ENCODE results near the gene PARPBP. TPM values are rescaled to one million over a fixed set of nuclear protein-coding genes. Genes with fewer than 3 reads are reported as not detected.
"Not testable (repeated sequence)": the region's sequence is repeated elsewhere in the genome, so short reads cannot be mapped to it uniquely, and the experiment has no call there.

PARPBP gene
- total RNA-seq, 1 donor from 2014 or later: 7.2 TPM

DNA sequence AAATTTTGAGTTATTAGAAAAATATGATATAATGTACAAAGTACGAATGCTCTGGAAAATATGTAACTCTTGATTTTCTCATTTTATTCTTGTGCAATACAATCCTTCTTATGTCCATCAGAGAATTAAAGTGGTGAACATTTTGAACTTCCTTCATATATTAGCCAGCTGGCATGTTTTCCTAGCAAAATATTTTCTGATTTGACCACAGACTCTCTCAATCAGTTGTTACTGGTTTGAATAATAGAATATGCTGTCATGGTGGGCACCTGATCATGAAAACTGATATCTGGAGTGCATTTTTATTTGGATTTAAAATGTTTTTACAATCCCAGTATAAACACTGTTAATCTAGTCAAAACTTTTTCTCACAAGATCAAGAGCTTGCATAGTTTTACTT, 24.2 kb downstream of the PARPBP start:
- DNase-seq (ENCODE audit: extremely low read depth, low read depth, low spot score): no peak

DNA sequence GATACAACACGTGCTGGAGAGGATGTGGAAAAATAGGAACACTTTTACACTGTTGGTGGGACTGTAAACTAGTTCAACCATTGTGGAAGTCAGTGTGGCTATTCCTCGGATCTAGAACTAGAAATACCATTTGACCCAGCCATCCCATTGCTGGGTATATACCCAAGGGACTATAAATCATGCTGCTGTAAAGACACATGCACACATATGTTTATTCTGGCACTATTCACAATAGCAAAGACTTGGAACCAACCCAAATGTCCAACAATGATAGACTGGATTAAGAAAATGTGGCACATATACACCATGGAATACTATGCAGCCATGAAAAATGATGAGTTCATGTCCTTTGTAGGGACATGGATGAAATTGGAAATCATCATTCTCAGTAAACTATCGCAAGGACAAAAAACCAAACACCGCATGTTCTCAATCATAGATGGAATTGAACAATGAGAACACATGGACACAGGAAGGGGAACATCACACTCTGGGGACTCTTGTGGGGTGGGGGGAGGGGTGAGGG, 27.1 kb downstream of the PARPBP start:
- not testable (repeated sequence) for DNase-seq (ENCODE audit: extremely low read depth, low read depth, low spot score)

DNA sequence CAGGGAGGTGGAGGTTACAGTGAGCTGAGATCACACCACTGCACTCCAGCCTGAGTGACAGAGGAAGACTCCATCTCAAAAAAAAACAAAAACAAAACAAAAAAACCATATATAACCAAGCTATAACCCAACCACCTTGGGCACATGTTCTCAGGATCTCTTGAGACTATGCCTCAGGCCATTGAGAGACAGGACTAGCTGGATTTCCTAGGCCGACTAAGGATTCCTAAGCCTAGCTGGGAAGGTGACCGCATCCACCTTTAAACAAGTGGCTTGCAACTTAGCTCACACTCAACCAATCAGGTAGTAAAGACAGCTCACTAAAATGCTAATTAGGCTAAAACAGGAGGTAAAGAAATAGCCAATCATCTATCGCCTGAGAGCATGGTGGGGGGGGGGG, 35.2 kb downstream of the PARPBP start:
- not testable (repeated sequence) for DNase-seq (ENCODE audit: extremely low read depth, low read depth, low spot score)

- no peak for DNase-seq (ENCODE audit: extremely low read depth, low read depth, low spot score)
Measured at GRCh38 chr12:102163383-102163782, 43.4 kb downstream of the PARPBP start.

- no peak for DNase-seq (ENCODE audit: extremely low read depth, low read depth, low spot score)
Measured at GRCh38 chr12:102167821-102168604, 48.0 kb downstream of the PARPBP start.

DNA sequence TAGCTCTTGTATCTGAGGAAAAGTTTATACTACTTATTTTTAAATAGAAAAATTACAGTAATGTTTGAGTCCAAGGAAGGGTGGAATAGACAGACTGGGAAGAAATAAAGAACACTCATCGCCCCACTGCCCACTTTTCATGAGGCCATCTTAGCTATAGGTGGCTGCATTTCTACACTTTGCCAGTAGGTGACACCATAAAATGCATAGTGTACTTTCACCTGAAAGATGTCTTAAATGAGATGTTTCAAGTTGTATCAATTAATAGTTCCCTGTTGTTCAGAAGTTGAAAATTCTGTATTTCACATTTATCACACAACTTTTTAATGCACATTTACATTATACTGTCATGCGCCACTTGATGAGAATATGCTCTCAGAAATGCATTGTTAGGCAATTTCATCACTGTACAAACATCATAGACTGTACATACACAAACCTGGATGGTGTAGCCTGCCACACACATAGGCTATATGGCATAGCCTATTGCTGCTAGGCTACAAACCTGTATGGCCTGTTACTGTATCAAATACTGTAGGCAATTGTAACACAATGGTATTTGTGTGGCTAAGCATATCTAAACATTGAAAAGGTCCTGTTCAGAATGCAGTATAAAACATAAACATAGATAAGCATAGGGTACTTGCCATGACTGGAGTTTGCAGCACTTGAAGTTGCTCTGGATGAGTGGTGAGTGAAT, 50.1 kb downstream of the PARPBP start:
- no peak for DNase-seq (ENCODE audit: extremely low read depth, low read depth, low spot score)

DNA sequence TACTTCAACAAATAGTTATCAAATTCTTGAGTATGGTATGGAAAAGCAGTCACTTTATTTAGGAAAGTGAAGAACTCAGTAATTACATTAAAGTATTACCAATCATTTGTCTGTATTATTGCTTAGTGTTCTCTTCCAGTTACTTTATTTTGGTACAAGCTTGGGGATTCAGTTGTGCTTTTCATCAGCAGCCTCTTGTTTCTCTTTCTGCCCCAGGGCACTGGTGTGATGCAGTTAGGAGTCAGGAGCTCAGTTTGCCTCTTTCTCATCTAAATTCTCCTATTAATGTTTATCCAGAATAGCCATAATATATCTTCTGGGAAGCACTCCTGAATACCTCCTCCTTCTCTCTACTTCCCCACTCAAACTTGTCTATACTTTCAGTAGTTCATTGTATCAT, 52.0 kb downstream of the PARPBP start:
- no peak for DNase-seq (ENCODE audit: extremely low read depth, low read depth, low spot score)

- no peak for DNase-seq (ENCODE audit: extremely low read depth, low read depth, low spot score)
Measured at GRCh38 chr12:102172436-102172835, 52.5 kb downstream of the PARPBP start.

GRCh38 chr12:102174117-102174516, 54.1 kb downstream of the PARPBP start:
- DNase-seq (ENCODE audit: extremely low read depth, low read depth, low spot score): no peak

- no peak for DNase-seq (ENCODE audit: extremely low read depth, low read depth, low spot score)
Measured at GRCh38 chr12:102174761-102175160, 54.8 kb downstream of the PARPBP start.

DNA sequence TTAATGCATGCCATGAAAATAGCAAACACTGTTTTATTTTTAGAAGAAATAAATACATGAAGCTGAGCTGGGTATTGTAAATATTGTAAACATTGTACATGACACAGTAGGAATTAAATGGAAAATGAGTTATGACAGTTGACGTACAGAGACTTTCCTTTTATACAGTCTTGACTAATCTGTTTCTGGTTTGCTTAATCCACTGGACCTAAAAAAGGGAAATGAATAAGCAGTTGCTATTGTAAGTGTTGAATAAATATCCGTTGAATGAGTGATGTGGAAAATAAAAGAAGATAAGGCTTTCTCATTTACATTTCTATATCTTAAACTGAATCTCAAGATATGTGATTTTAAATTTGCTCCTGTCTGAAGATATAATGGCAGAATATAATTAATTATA, 62.7 kb downstream of the PARPBP start:
- peak; percentile 74 for DNase-seq (ENCODE audit: extremely low read depth, low read depth, low spot score)

DNA sequence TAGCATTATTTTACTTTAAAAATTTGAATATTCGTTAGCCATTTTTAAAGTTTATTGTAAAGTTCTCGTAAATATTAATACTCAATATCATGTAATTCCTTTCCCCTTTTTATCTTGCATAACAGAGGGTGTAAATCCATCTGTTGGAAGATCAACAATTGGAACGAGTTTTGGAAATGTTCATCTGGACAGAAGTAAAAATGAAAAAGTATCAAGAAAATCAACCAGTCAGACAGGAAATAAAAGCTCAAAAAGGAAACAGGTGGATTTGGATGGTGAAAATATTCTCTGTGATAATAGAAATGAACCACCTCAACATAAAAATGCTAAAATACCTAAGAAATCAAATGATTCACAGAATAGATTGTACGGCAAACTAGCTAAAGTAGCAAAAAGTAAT, 75.8 kb downstream of the PARPBP start:
- DNase-seq (ENCODE audit: extremely low read depth, low read depth, low spot score): no peak

DNA sequence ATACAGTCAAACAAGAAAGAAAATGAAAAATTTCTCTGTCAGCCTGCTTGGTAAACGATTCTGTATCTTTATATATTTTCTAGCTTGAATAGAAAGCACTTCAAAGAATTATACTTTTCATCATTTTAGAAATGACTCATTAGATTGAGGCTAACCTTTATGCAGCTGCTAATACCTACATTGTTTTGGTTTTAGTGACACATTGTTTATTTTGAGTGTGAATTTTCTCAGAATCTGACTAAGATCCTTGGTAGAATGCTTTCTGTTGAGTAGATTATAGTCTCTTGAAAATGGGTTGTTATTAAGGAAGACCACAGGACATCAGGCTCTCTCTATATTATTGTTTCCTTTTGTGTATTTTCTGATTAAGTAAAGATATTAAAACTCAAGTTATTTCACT, 77.8 kb downstream of the PARPBP start, which contains the start of gene PMCH:
PMCH (minus strand) TSS at position 45 of the 400 bp plus-strand sequence. CDS start 63 bp downstream, outside the sequence.
- DNase-seq (ENCODE audit: extremely low read depth, low read depth, low spot score): no peak

GRCh38 chr12:102201436-102202061, 81.6 kb downstream of the PARPBP start:
- DNase-seq (ENCODE audit: extremely low read depth, low read depth, low spot score): no peak

GRCh38 chr12:102202556-102202955, 82.6 kb downstream of the PARPBP start:
- no peak for DNase-seq (ENCODE audit: extremely low read depth, low read depth, low spot score)

GRCh38 chr12:102204025-102204424, 84.0 kb downstream of the PARPBP start:
- DNase-seq (ENCODE audit: extremely low read depth, low read depth, low spot score): no peak

- DNase-seq (ENCODE audit: extremely low read depth, low read depth, low spot score): no peak
Measured at GRCh38 chr12:102215992-102216691, 96.2 kb downstream of the PARPBP start.

DNA sequence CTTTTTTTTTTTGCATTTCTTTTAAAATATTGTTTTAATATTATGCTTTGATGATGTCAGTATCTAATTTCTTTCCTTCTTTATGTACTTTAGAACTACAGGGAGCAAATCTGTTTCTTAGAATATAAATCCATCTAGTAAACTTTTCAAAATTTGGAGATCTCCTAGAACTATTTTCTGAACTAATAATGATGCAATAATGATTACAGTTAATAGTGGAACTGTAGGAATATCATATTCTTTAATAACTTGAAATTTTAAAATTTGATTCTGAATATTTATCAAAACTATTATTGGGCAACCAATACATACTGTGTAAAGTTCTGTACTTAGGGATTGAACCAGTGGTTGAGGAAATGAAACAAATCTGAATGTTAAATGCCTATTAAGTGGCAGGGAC, 100.8 kb downstream of the PARPBP start:
- DNase-seq (ENCODE audit: extremely low read depth, low read depth, low spot score): no peak

DNA sequence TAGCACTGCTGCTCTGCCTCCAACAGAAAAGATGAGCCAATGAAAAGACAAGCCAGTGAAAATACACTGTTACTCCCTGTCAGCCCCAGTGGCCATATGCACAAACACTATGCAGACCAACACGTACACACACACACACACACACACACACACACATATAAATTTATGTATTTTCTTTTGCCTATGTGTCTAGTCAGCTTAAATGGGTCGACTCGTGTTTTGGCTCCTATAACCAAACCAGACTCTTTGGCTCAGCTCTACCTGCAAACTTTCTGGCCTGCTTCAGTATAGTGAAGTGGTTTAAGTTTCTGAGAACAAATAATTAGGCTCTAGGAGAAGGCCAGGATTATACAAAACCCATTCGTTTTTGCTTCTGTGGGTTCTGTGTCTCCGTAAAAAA, 108.0 kb downstream of the PARPBP start:
- DNase-seq (ENCODE audit: extremely low read depth, low read depth, low spot score): no peak

DNA sequence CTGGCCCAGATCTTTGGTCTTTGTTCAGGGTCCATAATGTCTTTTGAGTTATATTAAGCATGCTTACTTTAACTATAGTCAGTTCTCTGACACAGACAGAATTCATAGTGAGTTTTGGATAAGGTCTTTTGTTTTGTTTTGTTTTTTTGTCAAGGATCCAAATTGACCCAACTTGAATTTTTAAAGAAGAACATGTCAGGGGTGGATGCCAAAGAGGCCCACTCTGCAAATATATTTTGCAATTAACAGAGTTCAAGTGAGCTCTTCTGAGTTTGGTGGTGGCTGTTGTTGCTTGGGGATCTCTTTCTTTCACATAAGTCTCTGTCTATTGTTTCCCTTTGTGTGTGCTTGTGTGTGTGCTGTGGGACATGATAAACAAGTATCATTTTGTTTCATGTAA, 112.1 kb downstream of the PARPBP start:
- no peak for DNase-seq (ENCODE audit: extremely low read depth, low read depth, low spot score)

DNA sequence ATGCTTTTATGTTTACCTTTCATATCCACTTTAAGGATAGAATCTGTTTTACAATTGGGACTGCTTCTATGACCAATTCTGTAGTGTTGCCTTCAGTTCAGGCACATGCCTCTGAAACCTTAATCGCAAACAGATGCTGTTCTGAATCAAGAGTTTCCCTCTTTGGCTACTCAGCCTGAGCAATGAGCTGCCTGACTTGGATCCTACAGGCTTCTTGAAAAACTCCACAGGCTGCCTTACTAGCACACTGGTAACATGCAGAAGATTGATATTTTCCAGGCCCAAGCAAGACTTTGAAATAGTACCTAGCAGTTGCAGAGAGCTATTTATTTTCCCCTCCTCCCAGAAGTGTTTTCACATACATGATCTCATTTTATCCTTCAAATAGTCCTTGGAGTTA, 112.5 kb downstream of the PARPBP start:
- DNase-seq (ENCODE audit: extremely low read depth, low read depth, low spot score): no peak
